GM18499 (cell line): ENCODE measurements around the gene GRIA4.

Experiments used
- ATAC-seq: cut with Tn5 transposase; IDR thresholded peaks from one replicate; pipeline ENCODE4 v1.9.1; 2021; ENCODE audit warnings: moderate number of reproducible peaks; ENCODE audit not compliant: insufficient read depth, unreplicated experiment

Gene GRIA4

DNA sequence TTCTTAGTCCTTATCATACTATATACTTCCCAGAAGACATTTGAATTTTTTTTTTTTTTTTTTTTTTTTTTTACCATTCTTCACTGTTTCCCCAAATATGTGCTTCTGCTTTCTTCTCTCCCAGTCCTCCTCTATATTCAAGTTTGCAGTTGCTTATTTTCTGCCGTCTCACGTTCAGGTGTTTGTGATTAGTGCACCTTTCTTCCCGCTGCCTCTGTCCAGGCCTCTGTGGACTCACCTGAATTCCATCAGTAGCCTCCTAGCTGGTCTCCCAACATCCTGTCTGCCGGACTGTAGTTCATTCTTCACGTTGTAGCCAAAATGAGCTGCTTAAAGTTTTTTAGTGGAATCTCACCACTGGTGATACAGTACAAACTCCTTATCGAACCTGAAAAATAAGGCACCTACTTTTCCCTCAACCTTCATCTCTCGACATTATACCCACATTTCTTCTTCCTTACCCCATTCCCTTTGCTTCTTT lies 413.0 kb downstream of the GRIA4 start:
- no peak for ATAC-seq

DNA sequence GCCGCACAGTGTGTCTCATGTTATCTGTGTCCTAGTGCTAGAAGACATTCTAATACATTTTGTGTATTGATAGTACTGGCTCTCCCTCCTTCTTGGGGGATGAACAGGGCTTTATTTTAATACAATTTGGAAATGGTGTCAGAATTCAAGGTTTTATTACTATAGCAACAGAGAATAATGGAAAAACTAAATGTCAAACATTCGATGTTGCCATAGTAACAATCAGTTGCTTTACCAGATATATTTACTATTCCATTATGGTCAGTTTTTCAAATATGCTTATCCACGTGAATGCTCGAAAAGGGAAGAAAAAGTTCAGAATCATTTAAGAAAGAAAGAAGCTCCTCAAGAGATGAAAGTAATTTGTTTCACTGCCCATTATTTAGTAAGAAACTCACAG lies 420.7 kb downstream of the GRIA4 start:
- ATAC-seq = no peak

DNA sequence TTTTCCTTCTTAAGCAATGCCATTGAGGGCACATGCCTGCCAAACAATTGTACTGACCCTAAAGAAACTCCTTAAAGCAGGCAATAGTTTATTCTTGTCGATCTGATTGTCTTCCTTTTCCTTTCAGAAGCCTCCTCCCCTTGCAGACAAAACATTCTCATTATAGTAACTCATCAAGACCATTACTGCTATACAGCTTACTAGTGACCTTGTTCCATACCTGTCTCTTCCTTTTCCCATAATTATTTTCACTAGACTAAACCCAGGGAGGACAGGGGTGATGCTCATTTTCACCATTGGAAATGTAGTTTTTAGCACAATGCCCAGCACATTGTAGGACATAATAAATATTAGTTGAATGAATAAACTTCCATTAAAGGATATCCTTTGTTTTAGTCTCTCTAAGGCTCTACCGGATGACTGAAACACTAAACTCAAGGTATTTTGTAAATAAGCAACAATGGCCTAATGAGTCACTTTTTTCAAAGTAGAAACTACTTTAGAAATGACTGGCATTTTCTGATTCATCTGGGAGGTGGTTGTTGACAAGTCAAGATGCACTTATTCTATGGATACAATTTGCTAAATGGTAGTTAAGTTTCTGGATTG lies 421.4 kb downstream of the GRIA4 start:
- ATAC-seq = no peak
